Astrocyte of the spinal cord (primary cell): ENCODE measurements around the gene AHCTF1.

Source experiments
- DNase-seq: peaks from one replicate; pipeline ENCODE4 v3.0.0; 2011; ENCODE audit warnings: low read depth, low spot score
- H3K4me3 ChIP-seq: 2 replicates; pipeline ENCODE4 v1.5.1; 2011; ENCODE audit warnings: low read depth, mild to moderate bottlenecking, low read length, moderate library complexity
- CTCF ChIP-seq: IDR thresholded peaks from 2 replicates; pipeline ENCODE4 v1.5.1; 2012; ENCODE audit warnings: low read depth, mild to moderate bottlenecking, low read length, inconsistent platforms
- in situ Hi-C: cut with HindIII; loops from 2 replicates; pipeline ENCODE4 v1.10.0; 2017; ENCODE audit warnings: low sequenced_read_pairs

AHCTF1 gene

GRCh38 chr1:246947255-246947654 lies 15.5 kb upstream of the AHCTF1 start:
- no peak for TF ChIP-seq CTCF
- in situ Hi-C loops = no loop called here
- peak; percentile 87 for DNase-seq
- no peak overlapping the region for H3K4me3 ChIP-seq

- DNase-seq = no peak
- H3K4me3 ChIP-seq = no peak overlapping the region
- in situ Hi-C loops = no loop called here
- no peak for TF ChIP-seq CTCF
Measured at GRCh38 chr1:246946366-246946765, 14.6 kb upstream of the AHCTF1 start.

- DNase-seq = no peak
- no peak for TF ChIP-seq CTCF
- in situ Hi-C loops = no loop called here
- no peak overlapping the region for H3K4me3 ChIP-seq
Measured at GRCh38 chr1:246934765-246935164, 3.0 kb upstream of the AHCTF1 start.

- in situ Hi-C loops = no loop called here
- no peak for TF ChIP-seq CTCF
- no peak for DNase-seq
- H3K4me3 ChIP-seq = no peak overlapping the region
Measured at GRCh38 chr1:246933893-246934292, 2.1 kb upstream of the AHCTF1 start.

GRCh38 chr1:246932366-246932700 lies 585 bp upstream of the AHCTF1 start:
- no peak for DNase-seq
- H3K4me3 ChIP-seq = peak overlapping the region; percentile 65
- in situ Hi-C loops = no loop called here
- no peak for TF ChIP-seq CTCF

- DNase-seq = peak; percentile 62
Measured at GRCh38 chr1:246930830-246931548, 759 bp downstream of the AHCTF1 start.

More at GRCh38 chr1:246930830-246931548, 759 bp downstream of the AHCTF1 start:
- in situ Hi-C loops = no loop called here
- H3K4me3 ChIP-seq = peak overlapping the region; percentile 65
- TF ChIP-seq CTCF = no peak
